Astrocyte of the cerebellum (primary cell): ENCODE results near the gene RFX3.

Experiments used
- DNase-seq: peaks from one replicate; pipeline ENCODE4 v3.0.0-alpha.2; 2011; ENCODE audit warnings: low read depth
- H3K4me3 ChIP-seq: 2 replicates; pipeline ENCODE4 v1.5.1; 2011; ENCODE audit warnings: mild to moderate bottlenecking, low read depth, low read length, moderate library complexity
- CTCF ChIP-seq: IDR thresholded peaks from 2 replicates; pipeline ENCODE4 v1.5.1; 2012; ENCODE audit warnings: low read length, low read depth, moderate library complexity, mild to moderate bottlenecking; ENCODE audit errors: missing control alignments
- in situ Hi-C: cut with HindIII; loops from 2 replicates; pipeline ENCODE4 v1.10.0; 2017; ENCODE audit warnings: low sequenced_read_pairs

RFX3 gene

GRCh38 chr9:3285365-3286161 lies 240.2 kb downstream of the RFX3 start:
- TF ChIP-seq CTCF: no peak
- no peak overlapping the region for H3K4me3 ChIP-seq
- in situ Hi-C loops: no loop called here
- DNase-seq: peak; percentile 4

- TF ChIP-seq CTCF: no peak
- in situ Hi-C loops: no loop called here
- no peak for DNase-seq
- H3K4me3 ChIP-seq: no peak overlapping the region
These were observed 243.4 kb downstream of the RFX3 start for GRCh38 chr9:3282365-3282764.

- in situ Hi-C loops: no loop called here
- DNase-seq: no peak
- H3K4me3 ChIP-seq: no peak overlapping the region
- no peak for TF ChIP-seq CTCF
These were observed 244.4 kb downstream of the RFX3 start for GRCh38 chr9:3281399-3281798.

- in situ Hi-C loops: no loop called here
- TF ChIP-seq CTCF: no peak
- H3K4me3 ChIP-seq: no peak overlapping the region
- no peak for DNase-seq
These were observed 248.6 kb downstream of the RFX3 start for GRCh38 chr9:3277200-3277599.

- DNase-seq: no peak
- TF ChIP-seq CTCF: no peak
- H3K4me3 ChIP-seq: no peak overlapping the region
- in situ Hi-C loops: no loop called here
These were observed 254.2 kb downstream of the RFX3 start for GRCh38 chr9:3271581-3271980.

- no peak for DNase-seq
- no peak for TF ChIP-seq CTCF
- no peak overlapping the region for H3K4me3 ChIP-seq
- in situ Hi-C loops: no loop called here
These were observed 254.6 kb downstream of the RFX3 start for GRCh38 chr9:3271157-3271556.
